GM12801 (cell line): ENCODE measurements around the gene RPP30.

Experiments used
- TF ChIP-seq, protein P1 (sequence below): IDR thresholded peaks from one replicate; pipeline ENCODE4 v1.5.1; 2011; ENCODE audit warnings: control low read depth; ENCODE audit not compliant: insufficient read length; ENCODE audit errors: extremely low read depth

RPP30 gene

DNA sequence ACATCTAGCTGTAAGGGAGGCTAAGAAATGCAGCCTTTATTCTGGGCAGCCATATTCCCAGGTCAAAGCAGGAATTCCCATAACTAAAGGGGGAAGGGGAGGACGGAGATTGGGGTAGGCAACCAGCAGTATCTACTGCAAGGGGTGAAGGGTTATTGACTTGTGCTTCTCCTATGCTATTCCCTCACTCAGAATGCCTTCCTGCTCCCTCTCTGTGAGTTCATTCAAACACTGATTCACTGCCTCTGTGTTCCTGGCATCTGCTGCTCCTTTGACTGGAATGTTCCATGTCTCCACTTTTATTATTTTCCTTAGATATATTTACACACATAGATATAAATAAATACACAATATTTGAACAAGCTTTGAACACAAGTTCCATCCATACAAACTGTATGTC, 25.0 kb upstream of the RPP30 start:
- TF ChIP-seq, protein P1, sequence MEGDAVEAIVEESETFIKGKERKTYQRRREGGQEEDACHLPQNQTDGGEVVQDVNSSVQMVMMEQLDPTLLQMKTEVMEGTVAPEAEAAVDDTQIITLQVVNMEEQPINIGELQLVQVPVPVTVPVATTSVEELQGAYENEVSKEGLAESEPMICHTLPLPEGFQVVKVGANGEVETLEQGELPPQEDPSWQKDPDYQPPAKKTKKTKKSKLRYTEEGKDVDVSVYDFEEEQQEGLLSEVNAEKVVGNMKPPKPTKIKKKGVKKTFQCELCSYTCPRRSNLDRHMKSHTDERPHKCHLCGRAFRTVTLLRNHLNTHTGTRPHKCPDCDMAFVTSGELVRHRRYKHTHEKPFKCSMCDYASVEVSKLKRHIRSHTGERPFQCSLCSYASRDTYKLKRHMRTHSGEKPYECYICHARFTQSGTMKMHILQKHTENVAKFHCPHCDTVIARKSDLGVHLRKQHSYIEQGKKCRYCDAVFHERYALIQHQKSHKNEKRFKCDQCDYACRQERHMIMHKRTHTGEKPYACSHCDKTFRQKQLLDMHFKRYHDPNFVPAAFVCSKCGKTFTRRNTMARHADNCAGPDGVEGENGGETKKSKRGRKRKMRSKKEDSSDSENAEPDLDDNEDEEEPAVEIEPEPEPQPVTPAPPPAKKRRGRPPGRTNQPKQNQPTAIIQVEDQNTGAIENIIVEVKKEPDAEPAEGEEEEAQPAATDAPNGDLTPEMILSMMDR: no peak

DNA sequence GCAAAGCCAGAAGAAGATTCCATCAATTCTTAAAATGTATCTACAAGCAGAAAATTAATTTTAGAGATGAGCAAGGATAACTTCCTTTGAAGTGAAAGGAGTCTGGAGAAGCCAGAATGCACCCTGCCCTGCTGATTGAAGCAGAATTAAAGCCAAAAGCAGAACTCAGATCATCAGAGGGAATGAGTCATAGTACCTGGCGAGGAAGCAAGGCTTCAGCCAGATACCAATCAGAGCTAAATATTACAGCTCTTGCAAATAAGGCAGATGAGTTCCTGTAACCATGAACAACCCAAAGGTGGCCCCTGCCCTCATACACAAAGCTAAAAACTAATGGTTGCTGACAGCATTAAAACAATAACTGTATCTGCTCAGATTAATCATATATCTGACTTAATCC, 24.3 kb upstream of the RPP30 start:
- TF ChIP-seq, protein P1: no peak

DNA sequence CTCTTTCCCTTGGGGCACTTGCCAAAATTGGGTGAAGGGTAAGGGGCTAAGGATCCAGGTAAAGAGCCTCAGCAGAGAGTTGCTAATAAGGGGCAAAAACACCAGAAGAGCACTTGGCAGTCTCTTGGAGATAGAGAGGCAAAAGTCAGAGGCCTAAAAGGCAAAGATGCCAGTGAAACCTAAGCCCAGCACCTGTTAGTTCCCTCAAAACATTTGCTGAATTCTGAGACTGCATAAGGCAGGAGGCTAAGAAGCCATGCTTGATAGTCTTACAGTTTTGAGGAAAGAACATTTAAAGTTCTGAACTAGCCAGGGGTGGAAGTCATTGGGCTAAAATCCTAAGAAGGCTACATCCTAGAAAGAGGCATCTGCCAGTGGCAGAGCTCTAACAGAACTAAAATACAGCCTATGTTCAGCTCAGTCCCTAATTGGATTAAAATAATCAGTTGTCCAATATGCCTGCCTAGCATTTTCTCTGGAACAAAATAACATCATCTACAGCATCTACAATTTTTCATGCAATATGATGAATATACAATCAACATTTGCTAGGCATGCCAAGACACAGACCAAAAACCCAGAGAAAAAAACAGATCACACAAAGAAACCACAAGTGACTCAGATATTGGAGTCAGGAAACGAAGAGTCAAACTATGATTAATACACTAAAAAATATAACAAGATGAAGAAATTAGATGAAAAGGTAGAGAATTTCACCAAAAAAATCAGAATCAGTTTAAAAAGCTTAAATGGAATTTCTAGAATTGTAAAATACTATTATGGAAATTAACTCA, 21.6 kb upstream of the RPP30 start:
- TF ChIP-seq, protein P1: no peak

DNA sequence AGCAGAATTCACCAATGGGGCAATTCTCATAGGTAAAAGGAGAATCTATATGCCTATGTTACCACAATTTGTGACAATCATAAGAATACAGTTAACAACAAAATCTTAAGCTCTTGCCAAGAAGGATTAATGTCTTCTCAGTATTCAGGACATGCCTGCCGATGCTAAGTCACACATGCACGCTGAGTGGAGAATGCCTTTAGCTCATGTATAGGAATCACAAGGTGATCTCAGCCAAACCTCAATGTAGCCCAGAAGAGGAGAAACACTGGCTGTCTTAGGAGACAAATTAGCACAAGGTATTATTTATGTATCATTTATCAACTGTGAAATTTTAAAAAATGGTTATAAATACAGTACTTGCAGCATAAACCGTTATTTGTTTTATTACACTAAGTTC, 16.6 kb upstream of the RPP30 start:
- TF ChIP-seq, protein P1: no peak

DNA sequence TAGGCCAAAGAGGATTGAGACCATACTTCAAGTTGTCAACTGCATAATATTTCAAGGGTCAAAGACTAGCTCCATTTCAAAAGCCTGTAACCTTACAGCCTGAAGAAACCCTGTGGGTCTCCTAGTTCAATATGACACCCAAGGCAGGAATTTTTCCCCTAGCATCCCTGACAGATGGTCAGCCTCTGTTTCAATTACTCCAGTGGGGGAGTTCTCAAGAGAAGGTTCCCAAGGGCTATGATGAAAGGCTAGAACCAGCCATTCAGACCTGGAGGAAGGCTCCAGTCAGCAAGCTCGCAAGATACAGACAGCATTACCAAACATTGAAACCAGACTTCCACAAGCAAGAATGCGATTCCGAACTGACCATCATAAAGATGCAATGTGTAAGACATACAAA, 15.5 kb upstream of the RPP30 start:
- TF ChIP-seq, protein P1: no peak

DNA sequence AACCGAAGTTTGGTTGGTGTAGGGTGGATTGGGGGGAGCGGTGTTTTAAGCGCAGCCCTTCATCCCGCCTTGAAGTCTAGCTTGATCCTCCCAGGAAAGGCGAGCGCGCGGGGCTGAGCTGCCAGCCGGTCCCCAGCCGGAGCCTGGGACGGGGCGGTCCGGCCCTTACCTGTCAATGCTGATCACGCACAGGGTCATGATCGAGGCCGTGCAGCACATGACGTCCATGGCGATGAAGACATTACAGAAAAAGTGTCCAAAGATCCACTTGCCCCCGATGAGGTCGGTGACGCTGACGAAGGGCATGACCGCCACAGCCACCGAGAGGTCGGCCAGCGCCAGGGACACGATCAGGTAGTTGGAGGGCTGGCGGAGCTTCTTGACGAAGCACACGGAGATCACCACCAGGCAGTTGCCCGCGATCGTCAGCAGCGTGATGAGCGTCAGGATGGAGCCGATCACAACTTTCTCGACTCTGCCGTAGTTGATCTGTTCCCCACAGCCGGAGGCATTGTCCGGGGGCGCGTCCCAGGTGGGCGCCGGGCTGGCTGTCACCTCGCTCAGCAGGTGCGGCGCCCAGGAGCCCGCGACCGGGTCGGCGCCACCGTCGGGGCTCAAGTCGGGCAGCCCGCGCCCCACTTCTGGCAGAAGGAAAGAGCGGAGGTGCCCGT, 14.7 kb upstream of the RPP30 start:
- TF ChIP-seq, protein P1: no peak

DNA sequence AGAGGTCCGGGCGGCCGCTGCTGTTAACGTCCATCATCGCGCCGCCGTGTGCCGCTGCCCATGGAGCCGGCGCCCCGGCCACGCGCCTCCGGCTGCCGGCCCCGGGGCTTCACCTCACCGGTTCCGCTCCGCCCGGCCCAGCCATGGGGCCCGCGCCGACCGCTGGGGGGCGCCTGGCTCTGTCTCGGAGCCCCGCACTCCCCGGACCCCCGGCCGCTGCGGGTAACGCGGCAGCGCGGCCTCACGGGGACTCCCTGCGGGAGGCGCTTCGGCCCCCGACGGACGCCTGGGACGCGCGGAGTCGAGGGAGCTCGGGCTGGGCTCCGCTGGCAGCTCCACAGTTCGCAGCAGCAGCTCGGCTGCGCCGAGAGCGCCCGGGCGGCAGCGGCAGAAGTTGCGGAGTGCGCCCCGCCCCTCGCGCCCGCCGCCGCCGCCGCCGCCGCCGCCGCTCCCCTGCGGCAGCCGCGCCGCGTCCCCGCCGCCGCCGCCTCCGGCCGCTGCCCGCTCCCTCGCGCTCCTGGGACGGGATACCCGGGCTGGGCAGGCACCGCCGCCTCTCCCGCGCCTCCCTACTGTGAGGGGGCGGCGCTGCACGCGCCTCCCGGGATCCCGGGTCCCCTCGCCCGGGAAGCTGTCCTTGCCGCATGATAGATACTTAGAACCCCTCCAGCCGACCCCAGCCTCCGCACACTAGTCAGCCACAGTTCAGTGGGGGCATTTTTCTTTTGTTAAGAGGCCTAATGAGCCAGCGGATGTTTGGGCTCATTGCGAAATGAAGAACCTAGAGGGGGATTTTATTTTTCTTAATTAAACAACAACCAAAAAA, 13.9 kb upstream of the RPP30 start, which contains the start of gene HTR7:
HTR7 (minus strand) TSS at position 405 of the 826 bp plus-strand sequence; CDS start at position 37, 368 bp downstream.
- TF ChIP-seq, protein P1: no peak
